CD4-positive, CD25-positive, alpha-beta regulatory T cell (primary cell): ENCODE data around the gene UBE2N. TPM values are rescaled to one million over a fixed set of nuclear protein-coding genes. Genes with fewer than 3 reads are reported as not detected.
"Not testable (repeated sequence)": the region's sequence is repeated elsewhere in the genome, so short reads cannot be mapped to it uniquely, and the experiment has no call there.

ENCODE experiments used
- ATAC-seq, 2 donors: fragments of 150-1000 bp; cut with Tn5 transposase; one replicate each; pipeline ENCODE4 v1.10.0; 2021; ENCODE audit warnings: low read depth in 2 of 2, moderate number of reproducible peaks in 2 of 2, moderate library complexity in 1 of 2
- DNase-seq, 3 donors: peaks; one replicate each; pipeline versions ENCODE4 v3.0.0 to v3.0.0-alpha.2; 2012 to 2022; ENCODE audit warnings: mixed read lengths in 1 of 3
- H3K27ac ChIP-seq: one replicate; pipeline ENCODE4 v1.7.0; 2013; ENCODE audit warnings: mild to moderate bottlenecking, low read length; ENCODE audit not compliant: insufficient read depth, poor library complexity, severe bottlenecking
- H3K27me3 ChIP-seq: one replicate; pipeline ENCODE4 v1.7.0; 2013; ENCODE audit warnings: low read length; ENCODE audit not compliant: control insufficient read depth, insufficient read depth
- H3K36me3 ChIP-seq: one replicate; pipeline ENCODE4 v1.7.0; 2013; ENCODE audit warnings: mild to moderate bottlenecking, low read length, moderate library complexity; ENCODE audit not compliant: control insufficient read depth, insufficient read depth
- H3K4me1 ChIP-seq: 2 replicates; pipeline ENCODE4 v1.7.0; 2013; ENCODE audit warnings: mild to moderate bottlenecking, low read length; ENCODE audit not compliant: insufficient read depth, control insufficient read depth, poor library complexity, severe bottlenecking
- H3K4me3 ChIP-seq: one replicate; pipeline ENCODE4 v1.7.0; 2013; ENCODE audit warnings: low read depth, mild to moderate bottlenecking, low read length, moderate library complexity
- H3K9me3 ChIP-seq, 2 experiments: 1 replicate in 1 of 2; 2 replicates in 1 of 2; pipeline ENCODE4 v1.7.0; 2013; ENCODE audit warnings: low read length in 2 of 2, mild to moderate bottlenecking in 1 of 2, moderate library complexity in 1 of 2; ENCODE audit not compliant: control insufficient read depth in 2 of 2
- H3K27ac Mint-ChIP-seq, 3 donors: one replicate each; pipeline ENCODE4 v1.8.0; 2020 to 2022; ENCODE audit warnings: mild to moderate bottlenecking in 3 of 3, mixed read lengths in 3 of 3, moderate library complexity in 2 of 3
- H3K27me3 Mint-ChIP-seq: one replicate; pipeline ENCODE4 v1.8.0; 2022; ENCODE audit warnings: mild to moderate bottlenecking, mixed read lengths
- H3K36me3 Mint-ChIP-seq: one replicate; pipeline ENCODE4 v1.8.0; 2020; ENCODE audit warnings: mixed read lengths
- H3K4me1 Mint-ChIP-seq, 4 donors: one replicate each; pipeline ENCODE4 v1.8.0; 2020 to 2022; ENCODE audit warnings: mixed read lengths in 4 of 4, mild to moderate bottlenecking in 1 of 4
- H3K4me3 Mint-ChIP-seq, 4 donors: one replicate each; pipeline ENCODE4 v1.8.0; 2020 to 2022; ENCODE audit warnings: mild to moderate bottlenecking in 4 of 4, mixed read lengths in 4 of 4, moderate library complexity in 3 of 4
- H3K9me3 Mint-ChIP-seq, 7 donors: one replicate each; pipeline ENCODE4 v1.8.0; 2020 to 2022; ENCODE audit warnings: mixed read lengths in 7 of 7, mild to moderate bottlenecking in 3 of 7, moderate library complexity in 2 of 7
- polyA plus RNA-seq, 4 donors: library from polyadenylated mRNA; unstranded; fragments of 300-500 nt; fragmentation: Illumina TruSeq; gene quantifications; one replicate each; pipeline ENCODE4 v1.2.3, GENCODE V29; 2021
- total RNA-seq: library from RNA; stranded (reverse); gene quantifications from one replicate; pipeline ENCODE4 v1.2.3, GENCODE V29; 2022

The UBE2N gene
- total and polyA plus RNA-seq, 5 donors from 2014 or later = 116 to 314 (median 230) TPM

GRCh38 chr12:93381161-93381975, 60.4 kb downstream of the UBE2N start:
- Mint-ChIP-seq H3K27me3 (peaks cover 4% of the 10 kb centered on the region), H3K4me3 (peak overlapping the region; percentile 97 to 100 (median 100)), H3K27ac (peak overlapping the region in 2 of 3 donors; percentile 31 to 98), H3K9me3 (no peaks in the 10 kb centered on the region), H3K36me3 (peaks cover 7% of the 10 kb centered on the region), H3K4me1 (peaks cover 32 to 70% (median 55%) of the 10 kb centered on the region in 4 donors)
- ATAC-seq (no peak), DNase-seq (no peak)
- Histone ChIP-seq H3K4me3 (peak overlapping the region; percentile 98), H3K9me3 (no peaks in the 10 kb centered on the region), H3K4me1 (peaks cover 57% of the 10 kb centered on the region), H3K36me3 (no peaks in the 10 kb centered on the region), H3K27ac (no peak overlapping the region), H3K27me3 (no peaks in the 10 kb centered on the region)

DNA sequence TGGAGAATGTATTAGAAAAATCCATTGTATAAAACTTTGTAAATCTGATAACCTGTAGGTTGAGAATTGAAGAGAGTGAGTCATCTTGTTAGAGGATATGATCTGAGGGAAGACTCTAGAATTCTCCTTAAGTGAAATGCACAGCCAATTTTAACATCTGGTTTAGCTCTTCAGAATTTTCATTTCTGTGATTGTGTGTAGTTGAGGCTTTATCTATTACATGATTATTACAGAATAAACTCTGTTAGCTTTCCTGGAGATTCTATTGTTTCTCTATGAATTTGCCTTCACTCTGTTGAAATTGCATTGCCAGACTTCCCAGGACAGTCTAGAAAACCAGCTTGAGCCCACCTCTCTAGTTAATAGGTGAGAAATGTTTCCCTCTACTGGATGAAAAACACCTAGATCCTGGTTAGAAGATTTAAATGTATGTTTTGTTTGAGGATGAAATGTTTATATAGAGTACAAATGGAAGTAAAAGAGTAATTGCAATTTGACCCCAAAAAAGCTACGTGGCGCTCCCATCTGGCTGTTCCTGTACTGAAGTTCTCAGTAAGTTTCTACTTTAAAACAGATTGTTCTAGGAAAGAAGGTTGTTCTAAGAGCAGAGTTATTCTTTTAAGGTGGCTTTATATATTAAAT, 61.1 kb downstream of the UBE2N start:
- no peak for ATAC-seq
- peaks cover 32 to 65% (median 55%) of the 10 kb centered on the region in 4 donors for H3K4me1 Mint-ChIP-seq
- H3K27me3 ChIP-seq = no peaks in the 10 kb centered on the region

DNA sequence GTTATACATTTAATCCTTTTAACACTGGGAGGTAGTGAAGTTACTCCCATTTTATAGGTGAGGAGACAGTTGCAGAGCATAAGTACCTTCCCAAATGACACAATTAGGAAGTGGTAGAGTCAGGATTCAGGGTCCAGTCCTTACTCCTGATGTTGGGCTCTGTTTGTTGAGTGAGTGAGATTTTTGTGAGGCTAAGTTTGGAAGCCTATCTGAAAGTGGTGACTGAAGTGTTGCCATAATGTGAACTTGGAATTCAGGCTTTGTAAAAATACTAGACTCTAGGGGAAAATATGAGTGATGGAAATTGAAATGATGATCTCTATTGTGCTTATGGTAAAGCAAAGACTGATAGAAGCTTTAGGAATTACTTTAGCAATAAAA, 61.8 kb downstream of the UBE2N start:
- ATAC-seq (no peak), DNase-seq (no peak)
- Histone ChIP-seq H3K36me3 (no peaks in the 10 kb centered on the region), H3K4me3 (peak overlapping the region; percentile 98), H3K9me3 (no peaks in the 10 kb centered on the region), H3K4me1 (peaks cover 55% of the 10 kb centered on the region), H3K27me3 (no peaks in the 10 kb centered on the region), H3K27ac (peak overlapping the region; percentile 88)
- Mint-ChIP-seq H3K9me3 (no peaks in the 10 kb centered on the region), H3K27ac (peak overlapping the region; percentile 97 to 100 (median 98)), H3K4me1 (peaks cover 26 to 59% (median 49%) of the 10 kb centered on the region in 4 donors), H3K36me3 (peaks cover 1% of the 10 kb centered on the region), H3K4me3 (peak overlapping the region; percentile 97 to 100 (median 100)), H3K27me3 (peaks cover 8% of the 10 kb centered on the region)

More for the DNA sequence above, 61.1 kb downstream of the UBE2N start:
- Mint-ChIP-seq H3K27ac (peak overlapping the region; percentile 41 to 100 (median 98)), H3K36me3 (peaks cover 7% of the 10 kb centered on the region), H3K4me3 (peak overlapping the region; percentile 97 to 100 (median 100)), H3K9me3 (no peaks in the 10 kb centered on the region), H3K27me3 (peaks cover 4% of the 10 kb centered on the region)
- peak in 1 of 3 donors; percentile 35 for DNase-seq
- Histone ChIP-seq H3K27ac (peak overlapping the region; percentile 88), H3K4me1 (peaks cover 57% of the 10 kb centered on the region), H3K9me3 (no peaks in the 10 kb centered on the region), H3K4me3 (peak overlapping the region; percentile 98), H3K36me3 (no peaks in the 10 kb centered on the region)

GRCh38 chr12:93379326-93379980, 62.3 kb downstream of the UBE2N start:
- H3K9me3 ChIP-seq = no peaks in the 10 kb centered on the region
- Mint-ChIP-seq H3K4me3 (peak overlapping the region; percentile 97 to 100 (median 100)), H3K27ac (peak overlapping the region; percentile 97 to 100 (median 98)), H3K27me3 (peaks cover 10% of the 10 kb centered on the region), H3K4me1 (peaks cover 24 to 55% (median 47%) of the 10 kb centered on the region in 4 donors), H3K9me3 (no peaks in the 10 kb centered on the region), H3K36me3 (no peaks in the 10 kb centered on the region)
- ATAC-seq (no peak), DNase-seq (peak in 1 of 3 donors; percentile 33)
- H3K27me3 ChIP-seq = no peaks in the 10 kb centered on the region
- H3K4me3 ChIP-seq = peak overlapping the region; percentile 98
- H3K27ac ChIP-seq = peak overlapping the region; percentile 88
- peaks cover 50% of the 10 kb centered on the region for H3K4me1 ChIP-seq
- H3K36me3 ChIP-seq = no peaks in the 10 kb centered on the region

DNA sequence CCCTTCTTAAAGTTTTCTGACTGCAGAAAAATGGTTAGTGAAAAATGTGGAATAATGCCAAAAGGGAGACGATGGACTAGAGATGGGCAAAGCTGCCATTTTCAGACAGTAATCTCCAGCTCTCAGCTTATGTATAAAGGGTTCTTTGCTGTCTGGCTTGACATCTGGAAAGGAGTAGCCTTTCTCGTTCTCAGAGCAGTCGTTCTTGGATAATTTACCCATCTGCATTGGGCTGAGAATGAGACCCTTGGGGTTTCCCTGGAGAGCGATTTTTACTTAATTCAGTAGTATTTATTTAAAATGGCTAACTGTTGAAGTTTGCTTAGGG, 62.8 kb downstream of the UBE2N start:
- Histone ChIP-seq H3K4me3 (peak overlapping the region; percentile 98), H3K9me3 (no peaks in the 10 kb centered on the region), H3K27me3 (no peaks in the 10 kb centered on the region), H3K4me1 (peaks cover 48% of the 10 kb centered on the region), H3K27ac (peak overlapping the region; percentile 88), H3K36me3 (no peaks in the 10 kb centered on the region)
- H3K9me3 Mint-ChIP-seq = no peaks in the 10 kb centered on the region
- DNase-seq = peak in 1 of 3 donors; percentile 31
- H3K4me3 Mint-ChIP-seq = peak overlapping the region; percentile 97 to 100 (median 100)
- no peaks in the 10 kb centered on the region for H3K36me3 Mint-ChIP-seq
- peak overlapping the region; percentile 97 to 100 (median 98) for H3K27ac Mint-ChIP-seq
- H3K4me1 Mint-ChIP-seq = peaks cover 25 to 53% (median 45%) of the 10 kb centered on the region in 4 donors
- ATAC-seq = no peak
- H3K27me3 Mint-ChIP-seq = peaks cover 15% of the 10 kb centered on the region

- Mint-ChIP-seq H3K27ac (peak overlapping the region; percentile 97 to 100 (median 98)), H3K4me3 (peak overlapping the region; percentile 97 to 100 (median 100)), H3K27me3 (peaks cover 18% of the 10 kb centered on the region), H3K4me1 (peaks cover 28 to 47% (median 41%) of the 10 kb centered on the region in 4 donors)
- H3K27me3 ChIP-seq, H3K9me3 Mint-ChIP-seq, H3K36me3 Mint-ChIP-seq, H3K36me3 ChIP-seq, H3K9me3 ChIP-seq: not testable (repeated sequence)
- Histone ChIP-seq H3K4me3 (peak overlapping the region; percentile 98), H3K27ac (peak overlapping the region; percentile 88), H3K4me1 (peaks cover 43% of the 10 kb centered on the region)
- ATAC-seq = peak; percentile 49 to 54
- DNase-seq = peak; percentile 37 to 82 (median 68)
Measured at GRCh38 chr12:93378196-93378997, 63.4 kb downstream of the UBE2N start.
